Neuronal stem cell (in vitro differentiated cells): Measurements from ENCODE around the gene CACNB2.

Experiments used
- DNase-seq: peaks from one replicate; pipeline ENCODE4 v3.0.0-alpha.2; 2013; ENCODE audit warnings: low spot score
- H2AFZ ChIP-seq: one replicate; pipeline ENCODE4 v1.6.1; 2013; ENCODE audit warnings: mild to moderate bottlenecking, low read length, inconsistent platforms
- H2AK5ac ChIP-seq: 2 replicates; pipeline ENCODE4 v1.6.1; 2013; ENCODE audit warnings: low read depth, mild to moderate bottlenecking, inconsistent platforms, low read length, moderate library complexity, mixed read lengths
- H2BK120ac ChIP-seq: 2 replicates; pipeline ENCODE4 v1.6.1; 2013; ENCODE audit warnings: low read depth, mild to moderate bottlenecking, inconsistent platforms, low read length, moderate library complexity, mixed read lengths
- H2BK12ac ChIP-seq: one replicate; pipeline ENCODE4 v1.6.1; 2013; ENCODE audit warnings: low read length, inconsistent platforms
- H2BK15ac ChIP-seq: 2 replicates; pipeline ENCODE4 v1.6.1; 2013; ENCODE audit warnings: mild to moderate bottlenecking, low read length, inconsistent platforms, mixed read lengths
- H2BK5ac ChIP-seq: one replicate; pipeline ENCODE4 v1.6.1; 2013; ENCODE audit warnings: inconsistent platforms, mild to moderate bottlenecking, low read length, moderate library complexity
- H3K14ac ChIP-seq: one replicate; pipeline ENCODE4 v1.6.1; 2013; ENCODE audit warnings: low read length, inconsistent platforms
- H3K18ac ChIP-seq: 2 replicates; pipeline ENCODE4 v1.6.1; 2013; ENCODE audit warnings: low read length, inconsistent platforms
- H3K23ac ChIP-seq: 2 replicates; pipeline ENCODE4 v1.6.1; 2013; ENCODE audit warnings: low read depth, mild to moderate bottlenecking, mixed read lengths, low read length, inconsistent platforms; ENCODE audit not compliant: poor library complexity
- H3K27ac ChIP-seq: replicated peaks from 3 replicates; pipeline ENCODE4 v1.5.1; 2013; ENCODE audit warnings: low read length, inconsistent platforms
- H3K27me3 ChIP-seq, 3 experiments: 2 replicates each; pipeline ENCODE4 v1.6.1; 2013; ENCODE audit warnings: low read length in 3 of 3, mild to moderate bottlenecking in 2 of 3, inconsistent platforms in 1 of 3, low read depth in 1 of 3, mixed read lengths in 1 of 3, moderate library complexity in 1 of 3; ENCODE audit not compliant: control insufficient read depth in 3 of 3, insufficient read depth in 3 of 3
- H3K36me3 ChIP-seq, 2 donors: replicated peaks in 1 of 2; 2 replicates each; pipeline ENCODE4 v1.6.1; 2013; ENCODE audit warnings: low read length in 2 of 2; ENCODE audit not compliant: control insufficient read depth in 2 of 2, insufficient read depth in 2 of 2
- H3K4ac ChIP-seq: 2 replicates; pipeline ENCODE4 v1.6.1; 2013; ENCODE audit warnings: inconsistent platforms, mild to moderate bottlenecking, low read length, moderate library complexity
- H3K4me1 ChIP-seq, 2 donors: 1 replicate in 1 of 2; 2 replicates in 1 of 2; pipeline ENCODE4 v1.6.1; 2013; ENCODE audit warnings: low read length in 2 of 2, low read depth in 1 of 2; ENCODE audit not compliant: control insufficient read depth in 2 of 2, insufficient read depth in 1 of 2
- H3K4me2 ChIP-seq: one replicate; pipeline ENCODE4 v1.6.1; 2013; ENCODE audit warnings: mild to moderate bottlenecking, low read length, inconsistent platforms; ENCODE audit not compliant: insufficient read depth, poor library complexity, severe bottlenecking
- H3K4me3 ChIP-seq, 2 donors: 2 replicates each; pipeline ENCODE4 v1.5.1; 2013; ENCODE audit warnings: low read length in 2 of 2, mild to moderate bottlenecking in 2 of 2, inconsistent platforms in 1 of 2, moderate library complexity in 1 of 2
- H3K79me1 ChIP-seq: one replicate; pipeline ENCODE4 v1.6.1; 2013; ENCODE audit warnings: low read depth, mild to moderate bottlenecking, inconsistent platforms, low read length, moderate library complexity
- H3K9ac ChIP-seq: one replicate; pipeline ENCODE4 v1.6.1; 2013; ENCODE audit warnings: mild to moderate bottlenecking, low read depth, low read length, inconsistent platforms; ENCODE audit not compliant: poor library complexity
- H3K9me3 ChIP-seq, 2 donors: replicated peaks in 1 of 2; 2 replicates each; pipeline versions ENCODE3 to v1.6.1; 2013; ENCODE audit warnings: low read length in 2 of 2, mild to moderate bottlenecking in 2 of 2, inconsistent platforms in 1 of 2, low read depth in 1 of 2, mixed read lengths in 1 of 2, moderate library complexity in 1 of 2; ENCODE audit not compliant: control insufficient read depth in 2 of 2, insufficient read depth in 1 of 2
- H4K8ac ChIP-seq: one replicate; pipeline ENCODE4 v1.6.1; 2013; ENCODE audit warnings: low read depth, mild to moderate bottlenecking, inconsistent platforms, low read length, moderate library complexity
- H4K91ac ChIP-seq: one replicate; pipeline ENCODE4 v1.6.1; 2013; ENCODE audit warnings: low read length, low read depth, mild to moderate bottlenecking, inconsistent platforms; ENCODE audit not compliant: poor library complexity
- WGBS, 2 donors: extraction: QIAGEN DNeasy Blood & Tissue Kit; methylation state at CpG; one replicate each; pipeline ENCODE4 v1.1.7; 2013; ENCODE audit warnings: missing lambda C conversion rate in 2 of 2, mixed read lengths in 1 of 2; ENCODE audit not compliant: insufficient read length in 2 of 2, insufficient replicate concordance in 1 of 2; ENCODE audit errors: extremely low coverage in 2 of 2; 5-methylcytosine and 5-hydroxymethylcytosine counted together

Gene CACNB2

GRCh38 chr10:18364987-18365775 lies 225.0 kb downstream of the CACNB2 start:
- Histone ChIP-seq H3K4me3 (no peak overlapping the region), H2BK15ac (no peak overlapping the region), H3K4ac (no peak overlapping the region), H3K27ac (no peak overlapping the region), H2BK5ac (no peak overlapping the region), H3K18ac (no peak overlapping the region), H2AK5ac (no peak overlapping the region), H2BK120ac (no peak overlapping the region), H3K4me1 (no peaks in the 10 kb centered on the region), H4K8ac (no peak overlapping the region), H3K14ac (no peak overlapping the region), H3K36me3 (no peaks in the 10 kb centered on the region), H4K91ac (no peak overlapping the region), H3K23ac (no peak overlapping the region), H3K9me3 (no peaks in the 10 kb centered on the region), H2BK12ac (no peak overlapping the region), H3K9ac (no peak overlapping the region), H3K27me3 (no peaks in the 10 kb centered on the region), H3K4me2 (no peak overlapping the region), H2AFZ (no peak overlapping the region), H3K79me1 (no peaks in the 10 kb centered on the region)
- no peak for DNase-seq
- WGBS, 2 donors = no CpG with 5 or more reads among the region's 4 CpGs

DNA sequence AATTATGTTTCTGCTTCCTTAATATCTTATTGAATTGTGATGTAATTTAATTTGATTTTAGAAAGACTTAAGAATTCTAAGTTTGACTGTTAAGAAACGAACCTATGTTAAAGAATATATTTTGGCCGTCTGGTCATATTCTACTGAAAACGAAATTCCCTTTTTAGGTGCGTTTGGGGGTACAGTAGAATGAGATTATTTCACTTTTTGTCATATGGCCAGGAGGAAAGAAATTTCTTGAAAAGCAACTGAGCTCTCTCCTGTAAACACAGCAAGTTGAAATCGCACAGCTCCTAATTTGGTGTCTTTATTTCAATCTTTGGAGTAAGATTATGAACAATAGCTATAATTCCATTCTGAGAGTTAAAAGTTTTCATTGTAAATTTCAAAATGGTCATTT lies 227.6 kb downstream of the CACNB2 start:
- no peak for DNase-seq
- Histone ChIP-seq H3K27me3 (no peaks in the 10 kb centered on the region), H3K27ac (no peak overlapping the region), H3K4ac (no peak overlapping the region), H2BK120ac (no peak overlapping the region), H3K18ac (no peak overlapping the region), H4K8ac (no peak overlapping the region), H3K4me1 (no peaks in the 10 kb centered on the region), H3K4me2 (no peak overlapping the region), H3K14ac (no peak overlapping the region), H4K91ac (no peak overlapping the region), H2BK5ac (no peak overlapping the region), H2AFZ (no peak overlapping the region), H3K23ac (no peak overlapping the region), H3K4me3 (no peak overlapping the region), H3K9ac (no peak overlapping the region), H2BK12ac (no peak overlapping the region), H3K36me3 (no peaks in the 10 kb centered on the region), H3K9me3 (no peaks in the 10 kb centered on the region), H2AK5ac (no peak overlapping the region), H3K79me1 (no peaks in the 10 kb centered on the region), H2BK15ac (no peak overlapping the region)
- WGBS, 2 donors = no CpG with 5 or more reads among the region's 5 CpGs

DNA sequence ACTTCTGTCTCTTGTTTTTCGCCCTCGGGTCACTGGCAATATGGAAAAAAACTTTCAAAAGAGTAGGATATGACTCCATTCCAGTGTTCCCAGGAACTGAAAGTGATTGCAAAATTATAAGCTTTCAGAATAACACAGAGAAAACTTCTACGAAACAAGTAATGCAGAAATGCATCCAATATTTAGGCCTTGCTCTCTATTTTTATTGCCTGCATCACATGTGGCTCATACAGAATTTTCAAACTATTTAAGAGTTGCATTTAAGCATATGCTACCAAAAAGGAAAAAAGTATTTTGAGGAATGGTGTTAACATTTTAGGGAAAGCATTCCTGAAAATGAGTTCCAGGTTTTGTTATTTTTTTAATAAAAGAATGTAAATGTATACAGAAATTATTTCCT lies 228.0 kb downstream of the CACNB2 start:
- Histone ChIP-seq H3K4me3 (no peak overlapping the region), H3K4me2 (no peak overlapping the region), H2AFZ (no peak overlapping the region), H2AK5ac (no peak overlapping the region), H3K9ac (no peak overlapping the region), H4K91ac (no peak overlapping the region), H2BK5ac (no peak overlapping the region), H2BK120ac (no peak overlapping the region), H2BK12ac (no peak overlapping the region), H3K36me3 (no peaks in the 10 kb centered on the region), H3K14ac (no peak overlapping the region), H3K79me1 (no peaks in the 10 kb centered on the region), H3K4ac (no peak overlapping the region), H3K27ac (no peak overlapping the region), H3K4me1 (no peaks in the 10 kb centered on the region), H4K8ac (no peak overlapping the region), H3K27me3 (no peaks in the 10 kb centered on the region), H3K9me3 (no peaks in the 10 kb centered on the region), H3K23ac (no peak overlapping the region), H2BK15ac (no peak overlapping the region), H3K18ac (no peak overlapping the region)
- no peak for DNase-seq
- WGBS, 2 donors = no CpG with 5 or more reads among the region's 3 CpGs

DNA sequence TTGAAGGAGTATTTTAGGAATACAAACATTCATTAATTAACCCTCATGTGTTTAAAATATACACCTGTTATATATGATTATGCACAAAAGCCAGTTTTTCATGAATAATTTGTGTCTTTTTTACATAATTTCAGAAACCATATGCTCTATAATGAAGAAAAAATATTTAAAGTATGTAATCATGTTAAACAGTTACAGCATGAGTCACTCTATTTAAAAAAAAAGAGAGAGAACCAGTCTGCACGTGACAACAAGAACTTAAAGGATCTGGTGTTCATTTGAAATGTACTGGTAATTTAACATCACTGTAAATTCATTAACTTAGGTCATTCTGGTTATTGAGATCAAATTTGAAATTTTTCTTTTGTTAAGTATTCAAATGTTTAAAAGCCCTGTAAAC lies 228.5 kb downstream of the CACNB2 start:
- Histone ChIP-seq H3K4me3 (no peak overlapping the region), H4K8ac (no peak overlapping the region), H3K79me1 (no peaks in the 10 kb centered on the region), H3K27me3 (no peaks in the 10 kb centered on the region), H2BK120ac (no peak overlapping the region), H3K18ac (no peak overlapping the region), H2BK5ac (no peak overlapping the region), H3K4me2 (no peak overlapping the region), H3K9ac (no peak overlapping the region), H3K36me3 (no peaks in the 10 kb centered on the region), H2BK15ac (no peak overlapping the region), H3K23ac (no peak overlapping the region), H4K91ac (no peak overlapping the region), H3K14ac (no peak overlapping the region), H2AK5ac (no peak overlapping the region), H3K27ac (no peak overlapping the region), H2AFZ (no peak overlapping the region), H2BK12ac (no peak overlapping the region), H3K4me1 (no peaks in the 10 kb centered on the region), H3K9me3 (no peaks in the 10 kb centered on the region), H3K4ac (no peak overlapping the region)
- WGBS, 2 donors = no CpG with 5 or more reads among the region's 1 CpG
- DNase-seq = no peak
